GM13976 (cell line): ENCODE measurements around the gene NCK2.

ENCODE experiments used
- DNase-seq: peaks from one replicate; pipeline ENCODE4 v3.0.0; 2012; ENCODE audit warnings: low spot score
- CTCF ChIP-seq: IDR thresholded peaks from 2 replicates; pipeline ENCODE4 v1.5.1; 2012; ENCODE audit warnings: borderline replicate concordance, mild to moderate bottlenecking; ENCODE audit not compliant: insufficient read depth; ENCODE audit errors: extremely low read depth, missing control alignments, control extremely low read depth
- in situ Hi-C: fragments of 300-500 bp; cut with MboI; formaldehyde crosslinking; loops from one replicate; pipeline ENCODE4 v1.12.0; 2022; ENCODE audit warnings: low sequenced_read_pairs, mixed read lengths, inconsistent platforms; ENCODE audit not compliant: unreplicated experiment

The NCK2 gene

GRCh38 chr2:105733875-105734274, 10.8 kb upstream of the NCK2 start:
- in situ Hi-C loops, result loop anchor here (25.0 kb wide), 1 partner anchor 353 kb away; no protein-coding TSS in a partner anchor
- no peak for TF ChIP-seq CTCF
- DNase-seq, result no peak

GRCh38 chr2:105734762-105735538, 9.8 kb upstream of the NCK2 start:
- DNase-seq, result no peak
- no peak for TF ChIP-seq CTCF
- in situ Hi-C loops, result loop anchor here (25.0 kb wide), 1 partner anchor 352 kb away; no protein-coding TSS in a partner anchor

GRCh38 chr2:105736145-105736544, 8.6 kb upstream of the NCK2 start:
- in situ Hi-C loops, result loop anchor here (25.0 kb wide), 1 partner anchor 351 kb away; no protein-coding TSS in a partner anchor
- no peak for DNase-seq
- no peak for TF ChIP-seq CTCF

- in situ Hi-C loops, result loop anchor here (25.0 kb wide), 1 partner anchor 349 kb away; no protein-coding TSS in a partner anchor
- DNase-seq, result no peak
- no peak for TF ChIP-seq CTCF
Observed at GRCh38 chr2:105737980-105738657, 6.6 kb upstream of the NCK2 start.

- in situ Hi-C loops, result loop anchor here (25.0 kb wide), 1 partner anchor 349 kb away; no protein-coding TSS in a partner anchor
- no peak for TF ChIP-seq CTCF
- DNase-seq, result no peak
Observed at GRCh38 chr2:105738658-105739241, 6.0 kb upstream of the NCK2 start.

- no peak for TF ChIP-seq CTCF
- no peak for DNase-seq
- in situ Hi-C loops, result loop anchor here (25.0 kb wide), 1 partner anchor 348 kb away; no protein-coding TSS in a partner anchor
Observed at GRCh38 chr2:105739426-105739825, 5.3 kb upstream of the NCK2 start.
